Mononuclear cell (primary cell): ENCODE data around the gene SASS6. TPM values are rescaled to one million over a fixed set of nuclear protein-coding genes. Genes with fewer than 3 reads are reported as not detected.
"Not testable (repeated sequence)": the region's sequence is repeated elsewhere in the genome, so short reads cannot be mapped to it uniquely, and the experiment has no call there.

ENCODE experiments used
- H3K27me3 ChIP-seq: 2 replicates; pipeline ENCODE4 v1.6.0; 2011; ENCODE audit warnings: low read length, control low read depth; ENCODE audit not compliant: insufficient read depth
- H3K4me1 ChIP-seq: 2 replicates; pipeline ENCODE4 v1.5.1; 2011; ENCODE audit warnings: mild to moderate bottlenecking, low read length, control low read depth; ENCODE audit not compliant: insufficient read depth
- H3K4me3 ChIP-seq: 2 replicates; pipeline ENCODE4 v1.5.1; 2011; ENCODE audit warnings: mild to moderate bottlenecking, low read length, moderate library complexity
- H3K9me3 ChIP-seq: 2 replicates; pipeline ENCODE4 v1.5.1; 2011; ENCODE audit warnings: low read depth, mild to moderate bottlenecking, control low read depth, low read length
- total RNA-seq: library from RNA; depleted of rRNA; stranded (reverse); fragments of >200 nt; gene quantifications from one replicate; pipeline ENCODE4 v1.2.3, GENCODE V29; 2012

The SASS6 gene
- total RNA-seq, 1 donor = 1.8 TPM

GRCh38 chr1:100076744-100077143 is 56.0 kb downstream of the SASS6 start:
- H3K27me3 ChIP-seq = no peaks in the 10 kb centered on the region
- no peaks in the 10 kb centered on the region for H3K9me3 ChIP-seq
- no peaks in the 10 kb centered on the region for H3K4me1 ChIP-seq
- no peak overlapping the region for H3K4me3 ChIP-seq

- Histone ChIP-seq H3K4me1 (no peaks in the 10 kb centered on the region), H3K9me3 (no peaks in the 10 kb centered on the region), H3K27me3 (no peaks in the 10 kb centered on the region), H3K4me3 (no peak overlapping the region)
Observed at GRCh38 chr1:100076319-100076718, 56.4 kb downstream of the SASS6 start.

GRCh38 chr1:100075773-100076172 is 57.0 kb downstream of the SASS6 start:
- Histone ChIP-seq H3K4me3 (no peak overlapping the region), H3K27me3 (no peaks in the 10 kb centered on the region)

GRCh38 chr1:100074604-100075395 is 57.9 kb downstream of the SASS6 start:
- Histone ChIP-seq H3K9me3 (no peaks in the 10 kb centered on the region), H3K4me1 (no peaks in the 10 kb centered on the region), H3K27me3 (no peaks in the 10 kb centered on the region), H3K4me3 (no peak overlapping the region)

More at GRCh38 chr1:100075773-100076172, 57.0 kb downstream of the SASS6 start:
- Histone ChIP-seq H3K9me3 (no peaks in the 10 kb centered on the region), H3K4me1 (no peaks in the 10 kb centered on the region)

GRCh38 chr1:100073531-100073930 is 59.2 kb downstream of the SASS6 start:
- H3K4me3 ChIP-seq = no peak overlapping the region
- no peaks in the 10 kb centered on the region for H3K4me1 ChIP-seq
- no peaks in the 10 kb centered on the region for H3K27me3 ChIP-seq
- H3K9me3 ChIP-seq = no peaks in the 10 kb centered on the region

- Histone ChIP-seq H3K4me3 (no peak overlapping the region), H3K9me3 (no peaks in the 10 kb centered on the region), H3K27me3 (no peaks in the 10 kb centered on the region), H3K4me1 (peaks cover 4% of the 10 kb centered on the region)
Observed at GRCh38 chr1:100070201-100070939, 62.4 kb downstream of the SASS6 start.

- no peaks in the 10 kb centered on the region for H3K27me3 ChIP-seq
- peaks cover 4% of the 10 kb centered on the region for H3K4me1 ChIP-seq
- H3K9me3 ChIP-seq = no peaks in the 10 kb centered on the region
- H3K4me3 ChIP-seq = no peak overlapping the region
Observed at GRCh38 chr1:100065969-100066227, 66.8 kb downstream of the SASS6 start.

GRCh38 chr1:100065183-100065968 is 67.4 kb downstream of the SASS6 start:
- Histone ChIP-seq H3K9me3 (no peaks in the 10 kb centered on the region), H3K27me3 (no peaks in the 10 kb centered on the region), H3K4me3 (no peak overlapping the region), H3K4me1 (peaks cover 4% of the 10 kb centered on the region)

GRCh38 chr1:100061681-100062080 is 71.0 kb downstream of the SASS6 start:
- H3K4me3 ChIP-seq = no peak overlapping the region
- H3K4me1 ChIP-seq = peaks cover 4% of the 10 kb centered on the region
- no peaks in the 10 kb centered on the region for H3K27me3 ChIP-seq
- no peaks in the 10 kb centered on the region for H3K9me3 ChIP-seq

- peaks cover 24% of the 10 kb centered on the region for H3K4me1 ChIP-seq
- no peak overlapping the region for H3K4me3 ChIP-seq
- no peaks in the 10 kb centered on the region for H3K9me3 ChIP-seq
- no peaks in the 10 kb centered on the region for H3K27me3 ChIP-seq
Observed at GRCh38 chr1:100053727-100054126, 79.0 kb downstream of the SASS6 start.

- Histone ChIP-seq H3K27me3 (no peaks in the 10 kb centered on the region), H3K4me3 (no peak overlapping the region), H3K9me3 (no peaks in the 10 kb centered on the region)
Observed at GRCh38 chr1:100053119-100053518, 79.6 kb downstream of the SASS6 start.

GRCh38 chr1:100051893-100052292 is 80.8 kb downstream of the SASS6 start:
- peaks cover 42% of the 10 kb centered on the region for H3K4me1 ChIP-seq
- H3K9me3 ChIP-seq = no peaks in the 10 kb centered on the region
- H3K27me3 ChIP-seq = no peaks in the 10 kb centered on the region

More at GRCh38 chr1:100053119-100053518, 79.6 kb downstream of the SASS6 start:
- H3K4me1 ChIP-seq = peaks cover 30% of the 10 kb centered on the region

GRCh38 chr1:100051401-100051800 is 81.3 kb downstream of the SASS6 start:
- Histone ChIP-seq H3K27me3 (no peaks in the 10 kb centered on the region), H3K4me1 (peaks cover 47% of the 10 kb centered on the region)

More at GRCh38 chr1:100051893-100052292, 80.8 kb downstream of the SASS6 start:
- H3K4me3 ChIP-seq = no peak overlapping the region

GRCh38 chr1:100050139-100050538 is 82.6 kb downstream of the SASS6 start:
- Histone ChIP-seq H3K4me3 (no peak overlapping the region), H3K27me3 (no peaks in the 10 kb centered on the region), H3K4me1 (peaks cover 57% of the 10 kb centered on the region), H3K9me3 (no peaks in the 10 kb centered on the region)

More at GRCh38 chr1:100051401-100051800, 81.3 kb downstream of the SASS6 start:
- Histone ChIP-seq H3K9me3 (no peaks in the 10 kb centered on the region), H3K4me3 (no peak overlapping the region)

- not testable (repeated sequence) for H3K27me3 ChIP-seq, H3K4me3 ChIP-seq, H3K9me3 ChIP-seq
- H3K4me1 ChIP-seq = peaks cover 68% of the 10 kb centered on the region
Observed at GRCh38 chr1:100047235-100047708, 85.5 kb downstream of the SASS6 start.
